Measurements from ENCODE around the gene ISY1.
"Not testable (repeated sequence)": the region's sequence is repeated elsewhere in the genome, so short reads cannot be mapped to it uniquely, and the experiment has no call there.

ISY1 gene

GRCh38 chr3:129165594-129165993 lies 4.7 kb upstream of the ISY1 start:
- not testable (repeated sequence) for DNase-seq

GRCh38 chr3:129164500-129164899 lies 3.6 kb upstream of the ISY1 start:
- DNase-seq, result no peak

- no peak for DNase-seq
These were observed 2.1 kb upstream of the ISY1 start for GRCh38 chr3:129162729-129163579.

GRCh38 chr3:129161860-129162271 lies 1.0 kb upstream of the ISY1 start:
- peak; percentile 37 for DNase-seq

GRCh38 chr3:129144786-129145185 lies 16.1 kb downstream of the ISY1 start:
- DNase-seq, result no peak

GRCh38 chr3:129141011-129141410 lies 19.9 kb downstream of the ISY1 start:
- DNase-seq, result not testable (repeated sequence)

GRCh38 chr3:129139911-129140310 lies 21.0 kb downstream of the ISY1 start:
- DNase-seq, result no peak

- not testable (repeated sequence) for DNase-seq
These were observed 24.6 kb downstream of the ISY1 start for GRCh38 chr3:129136275-129136674.

- no peak for DNase-seq
These were observed 28.6 kb downstream of the ISY1 start for GRCh38 chr3:129132097-129132866.

- no peak for DNase-seq
These were observed 29.3 kb downstream of the ISY1 start for GRCh38 chr3:129131465-129132088.

GRCh38 chr3:129130291-129130813 lies 30.5 kb downstream of the ISY1 start:
- DNase-seq, result no peak

GRCh38 chr3:129128357-129129155 lies 32.3 kb downstream of the ISY1 start:
- no peak for DNase-seq

GRCh38 chr3:129126726-129127280 lies 34.1 kb downstream of the ISY1 start:
- no peak for DNase-seq

GRCh38 chr3:129123314-129124060 lies 37.4 kb downstream of the ISY1 start:
- DNase-seq, result no peak

- DNase-seq, result no peak
These were observed 38.4 kb downstream of the ISY1 start for GRCh38 chr3:129122412-129123011.

- DNase-seq, result peak; percentile 86
These were observed 39.0 kb downstream of the ISY1 start, which contains the start of gene RAB43 for GRCh38 chr3:129121792-129122411. TSS of gene RAB43 (minus strand) at chr3:129121804. CDS start at chr3:129121489, 315 bp downstream.

GRCh38 chr3:129121016-129121791 lies 39.7 kb downstream of the ISY1 start:
- DNase-seq, result no peak

GRCh38 chr3:129120254-129121004 lies 40.4 kb downstream of the ISY1 start:
- peak; percentile 93 for DNase-seq

Data from stimulated activated CD4-positive, alpha-beta T cell treated with anti-CD3 and anti-CD28 coated beads, Interleukin-1b, Interleukin-23, amount 100 ng/mL, for 48 hours (primary cell).